NB4 (cell line): ENCODE data around the gene LMCD1.

Experiments
- DNase-seq: peaks from one replicate; pipeline ENCODE4 v3.0.0; 2010; ENCODE audit warnings: low read depth
- H3K4me3 ChIP-seq: one replicate; pipeline ENCODE4 v1.5.1; 2011; ENCODE audit warnings: mild to moderate bottlenecking, low read depth, low read length, moderate library complexity
- CTCF ChIP-seq: IDR thresholded peaks from one replicate; pipeline ENCODE4 v1.5.1; 2012; ENCODE audit warnings: low read depth, low read length
- MYC ChIP-seq: IDR thresholded peaks from 2 replicates; pipeline ENCODE4 v1.6.1; 2011; ENCODE audit warnings: low read depth, low read length
- POLR2A ChIP-seq: IDR thresholded peaks from 2 replicates; pipeline ENCODE4 v1.6.1; 2011; ENCODE audit warnings: mild to moderate bottlenecking; ENCODE audit not compliant: insufficient read length; ENCODE audit errors: extremely low read depth
- TF ChIP-seq, protein P1 (sequence below): IDR thresholded peaks from 2 replicates; pipeline ENCODE4 v1.6.1; 2011; ENCODE audit warnings: low read depth, low read length

Gene LMCD1

DNA sequence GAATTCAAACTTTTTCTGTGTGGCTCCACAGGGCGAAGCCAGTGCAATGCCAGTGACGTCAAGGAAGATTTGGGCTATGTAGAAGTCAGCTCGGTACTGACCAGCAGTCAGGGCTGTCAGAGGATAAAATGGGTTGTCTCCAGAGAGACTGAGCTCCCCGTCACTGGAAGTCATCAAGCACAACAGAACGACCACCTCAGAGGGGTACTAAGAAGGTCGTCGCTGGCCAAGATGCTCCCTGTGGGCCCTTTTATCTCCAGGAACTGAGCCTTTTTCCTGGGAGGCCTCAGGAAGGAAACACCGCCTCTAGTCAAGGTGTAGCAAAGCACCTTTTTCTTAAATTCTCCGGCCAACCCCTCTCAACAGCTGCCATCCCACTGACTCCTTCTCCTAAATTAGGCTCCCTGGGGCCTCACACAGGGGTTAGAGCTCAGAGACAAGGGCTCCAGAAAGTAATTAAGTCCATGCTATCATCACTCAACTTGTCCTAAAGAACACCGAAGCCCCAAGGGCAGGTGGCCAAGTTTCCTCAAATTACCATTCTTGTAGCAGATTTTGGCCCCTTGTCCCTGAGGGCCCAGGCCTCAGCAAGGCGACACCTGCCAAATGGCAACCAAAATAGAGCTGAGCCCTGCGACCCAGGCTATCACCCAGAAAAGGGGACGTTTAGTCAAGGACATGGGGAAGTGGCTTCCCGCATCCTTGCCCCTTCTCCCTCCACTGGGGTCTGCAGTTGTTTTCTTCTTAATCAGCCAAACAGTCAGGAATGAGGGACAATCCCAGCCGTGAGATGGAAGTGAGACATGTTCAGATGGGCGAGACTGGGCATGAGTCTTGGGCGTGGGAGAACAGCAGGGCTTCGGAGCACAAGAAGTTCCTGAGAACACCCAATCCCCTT, 94.9 kb downstream of the LMCD1 start:
- no peak for DNase-seq
- TF ChIP-seq POLR2A: no peak
- TF ChIP-seq, protein P1, sequence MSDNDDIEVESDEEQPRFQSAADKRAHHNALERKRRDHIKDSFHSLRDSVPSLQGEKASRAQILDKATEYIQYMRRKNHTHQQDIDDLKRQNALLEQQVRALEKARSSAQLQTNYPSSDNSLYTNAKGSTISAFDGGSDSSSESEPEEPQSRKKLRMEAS: no peak
- no peak for TF ChIP-seq CTCF
- TF ChIP-seq MYC: no peak

DNA sequence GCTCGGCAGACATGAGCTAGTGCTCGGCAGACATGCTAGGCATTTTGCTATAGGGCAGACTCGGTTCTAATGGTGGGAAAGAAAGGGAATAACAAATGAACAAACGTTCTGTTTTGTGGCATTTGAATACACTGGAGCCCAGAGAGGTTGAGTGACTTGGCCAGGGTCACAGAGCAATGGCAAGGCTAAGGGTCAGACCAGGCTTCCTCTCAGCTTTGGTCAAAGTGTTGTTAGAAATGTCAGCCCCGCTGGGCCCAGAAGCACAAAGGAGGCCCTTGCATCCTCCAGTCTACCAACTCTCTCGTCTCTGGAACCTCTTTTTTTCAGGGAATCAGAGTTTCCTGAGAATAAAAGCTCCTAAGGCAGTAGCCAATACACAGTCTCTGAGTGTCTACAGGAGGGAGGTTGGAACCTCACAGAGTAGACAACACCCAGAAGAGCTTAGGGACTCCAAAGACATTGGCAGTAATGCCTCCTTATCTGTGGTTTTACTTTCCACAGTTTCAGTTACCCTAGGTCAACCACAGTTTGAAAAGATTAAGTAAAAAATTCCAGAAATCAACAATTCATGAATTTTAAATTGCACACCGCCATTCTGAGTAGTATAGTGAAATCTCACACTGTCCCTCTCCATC, 95.7 kb downstream of the LMCD1 start:
- TF ChIP-seq MYC: no peak
- TF ChIP-seq, protein P1: no peak
- no peak overlapping the region for H3K4me3 ChIP-seq
- no peak for DNase-seq

More for the DNA sequence above, 94.9 kb downstream of the LMCD1 start:
- no peak overlapping the region for H3K4me3 ChIP-seq

DNA sequence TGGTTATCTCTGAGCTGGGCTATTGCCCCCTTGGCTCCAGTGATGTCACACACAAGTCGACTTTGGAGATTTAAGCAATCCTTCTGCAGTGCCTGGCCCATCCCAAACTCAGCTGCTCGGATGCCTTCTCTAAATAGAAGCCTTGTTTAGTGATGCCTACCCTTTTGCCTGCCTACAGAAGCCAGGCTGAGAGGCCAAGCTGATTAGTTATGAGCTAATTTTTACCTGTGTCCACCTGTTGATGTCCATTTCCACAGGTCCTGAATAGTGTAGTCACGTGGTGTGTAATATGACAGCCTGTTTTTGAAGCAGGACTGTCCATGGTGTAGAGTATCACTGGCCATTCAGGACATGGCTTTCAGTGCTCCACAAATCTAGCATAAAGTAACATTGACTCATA, 97.5 kb downstream of the LMCD1 start:
- TF ChIP-seq POLR2A (no peak), CTCF (no peak), MYC (no peak)
- TF ChIP-seq, protein P1: no peak
- H3K4me3 ChIP-seq: no peak overlapping the region
- no peak for DNase-seq

DNA sequence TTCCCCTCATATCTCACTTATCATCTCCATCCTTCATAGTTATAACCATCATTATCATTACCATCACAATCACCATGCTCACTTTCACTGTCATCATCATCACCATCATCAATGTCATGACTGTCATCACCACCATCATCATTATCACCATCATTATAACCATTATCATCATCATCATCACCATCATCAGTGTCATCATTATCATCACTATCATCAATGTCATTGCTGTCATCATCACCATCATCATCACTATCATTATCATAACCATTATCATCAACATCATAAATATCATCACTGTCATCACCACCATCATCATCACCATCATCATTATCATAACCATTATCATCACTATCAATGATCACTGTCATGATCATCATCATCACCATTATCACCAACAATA, 98.8 kb downstream of the LMCD1 start:
- no peak for DNase-seq
- TF ChIP-seq POLR2A: no peak
- no peak for TF ChIP-seq CTCF
- no peak for TF ChIP-seq MYC
- TF ChIP-seq, protein P1: no peak
- no peak overlapping the region for H3K4me3 ChIP-seq

DNA sequence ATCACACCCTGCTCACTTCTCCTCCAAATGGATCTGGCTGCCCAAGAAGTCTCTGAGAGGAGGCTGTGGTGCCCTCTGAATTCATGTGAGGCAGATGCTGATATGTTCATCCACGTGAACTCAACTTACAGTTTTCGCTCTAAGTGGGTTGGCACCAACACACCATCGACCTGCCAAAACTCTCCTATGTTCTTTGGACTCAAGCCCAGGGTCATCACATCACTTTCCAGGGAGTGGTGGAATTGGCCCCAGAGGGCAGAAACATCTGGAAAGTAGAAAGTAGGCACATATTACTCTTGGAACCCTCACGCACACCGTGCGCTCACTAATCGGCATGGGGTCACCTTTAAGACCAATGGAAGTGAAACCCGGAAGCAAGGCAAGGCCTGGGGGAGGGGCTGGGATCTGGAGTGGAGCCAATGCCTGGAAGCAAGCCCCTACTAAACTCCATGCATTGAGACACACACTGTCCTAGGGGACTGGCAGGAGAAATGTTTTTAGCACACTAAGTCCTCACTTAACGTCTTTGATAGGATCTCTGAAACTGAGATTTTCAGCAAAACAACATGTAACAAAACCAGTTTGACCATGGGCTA, 101.6 kb downstream of the LMCD1 start:
- H3K4me3 ChIP-seq: no peak overlapping the region
- TF ChIP-seq POLR2A: no peak

GRCh38 chr3:8604006-8604405, 102.4 kb downstream of the LMCD1 start:
- TF ChIP-seq, protein P1: no peak
- no peak for TF ChIP-seq MYC
- TF ChIP-seq POLR2A: no peak
- no peak for TF ChIP-seq CTCF
- H3K4me3 ChIP-seq: no peak overlapping the region
- no peak for DNase-seq

More for the DNA sequence above, 101.6 kb downstream of the LMCD1 start:
- DNase-seq: no peak
